Neural crest cell (in vitro differentiated cells): ENCODE data around the gene CD81. TPM values are rescaled to one million over a fixed set of nuclear protein-coding genes. Genes with fewer than 3 reads are reported as not detected.

ENCODE experiments used
- DNase-seq: peaks from one replicate; pipeline ENCODE4 v3.0.0; 2021; ENCODE audit warnings: low read depth, mixed read lengths, low spot score
- H3K27ac Mint-ChIP-seq: one replicate; pipeline ENCODE4 v1.8.0; 2021; ENCODE audit warnings: mild to moderate bottlenecking, mixed read lengths; ENCODE audit not compliant: unreplicated experiment
- H3K27me3 Mint-ChIP-seq: 2 replicates; pipeline ENCODE4 v1.8.0; 2021; ENCODE audit warnings: low read depth, mild to moderate bottlenecking, mixed read lengths
- H3K36me3 Mint-ChIP-seq: 2 replicates; pipeline ENCODE4 v1.8.0; 2021; ENCODE audit warnings: low read depth, mild to moderate bottlenecking, mixed read lengths
- H3K4me1 Mint-ChIP-seq: 2 replicates; pipeline ENCODE4 v1.8.0; 2021; ENCODE audit warnings: mixed read lengths
- H3K4me3 Mint-ChIP-seq: one replicate; pipeline ENCODE4 v1.8.0; 2021; ENCODE audit warnings: mild to moderate bottlenecking, mixed read lengths
- H3K9me3 Mint-ChIP-seq: 2 replicates; pipeline ENCODE4 v1.8.0; 2021; ENCODE audit warnings: mixed read lengths
- total RNA-seq: library from RNA; stranded (reverse); gene quantifications from 2 replicates; pipeline ENCODE4 v1.2.1, GENCODE V29; 2021
- TF ChIP-seq, protein P1 (sequence below): fragments of 200-600 bp; sonication (generic); conservative IDR thresholded peaks from 2 replicates; pipeline ENCODE4 v1.5.0; 2021; ENCODE audit warnings: antibody characterized with exemption, mild to moderate bottlenecking

CD81 gene
- total RNA-seq, 1 donor from 2014 or later = 225 TPM

DNA sequence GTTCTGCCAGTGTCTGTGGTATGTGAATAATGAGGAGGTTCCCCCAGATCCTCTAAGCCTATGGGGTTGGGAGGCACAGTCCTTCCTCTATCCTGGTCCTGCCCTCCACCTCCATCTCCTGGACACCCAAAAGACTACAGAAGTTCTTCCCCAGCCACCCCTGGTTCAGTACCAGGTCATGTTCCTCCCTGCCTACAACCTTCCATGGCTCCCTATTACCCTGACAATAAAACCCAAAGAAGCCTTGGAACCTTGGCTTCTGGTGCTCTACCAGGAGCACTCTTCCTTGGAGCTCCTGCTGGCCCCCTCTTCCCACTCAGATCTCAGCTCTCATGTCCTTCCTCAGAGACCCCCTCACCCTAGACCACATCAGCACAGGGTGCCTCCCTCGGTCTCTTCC lies 54.3 kb downstream of the CD81 start:
- no peaks in the 10 kb centered on the region for H3K36me3 Mint-ChIP-seq
- H3K9me3 Mint-ChIP-seq = no peaks in the 10 kb centered on the region
- H3K4me1 Mint-ChIP-seq = no peaks in the 10 kb centered on the region
- H3K27me3 Mint-ChIP-seq = no peaks in the 10 kb centered on the region
- TF ChIP-seq, protein P1, sequence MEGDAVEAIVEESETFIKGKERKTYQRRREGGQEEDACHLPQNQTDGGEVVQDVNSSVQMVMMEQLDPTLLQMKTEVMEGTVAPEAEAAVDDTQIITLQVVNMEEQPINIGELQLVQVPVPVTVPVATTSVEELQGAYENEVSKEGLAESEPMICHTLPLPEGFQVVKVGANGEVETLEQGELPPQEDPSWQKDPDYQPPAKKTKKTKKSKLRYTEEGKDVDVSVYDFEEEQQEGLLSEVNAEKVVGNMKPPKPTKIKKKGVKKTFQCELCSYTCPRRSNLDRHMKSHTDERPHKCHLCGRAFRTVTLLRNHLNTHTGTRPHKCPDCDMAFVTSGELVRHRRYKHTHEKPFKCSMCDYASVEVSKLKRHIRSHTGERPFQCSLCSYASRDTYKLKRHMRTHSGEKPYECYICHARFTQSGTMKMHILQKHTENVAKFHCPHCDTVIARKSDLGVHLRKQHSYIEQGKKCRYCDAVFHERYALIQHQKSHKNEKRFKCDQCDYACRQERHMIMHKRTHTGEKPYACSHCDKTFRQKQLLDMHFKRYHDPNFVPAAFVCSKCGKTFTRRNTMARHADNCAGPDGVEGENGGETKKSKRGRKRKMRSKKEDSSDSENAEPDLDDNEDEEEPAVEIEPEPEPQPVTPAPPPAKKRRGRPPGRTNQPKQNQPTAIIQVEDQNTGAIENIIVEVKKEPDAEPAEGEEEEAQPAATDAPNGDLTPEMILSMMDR = no peak
- no peak for DNase-seq
- no peak overlapping the region for H3K4me3 Mint-ChIP-seq
- peak overlapping the region; percentile 46 for H3K27ac Mint-ChIP-seq

DNA sequence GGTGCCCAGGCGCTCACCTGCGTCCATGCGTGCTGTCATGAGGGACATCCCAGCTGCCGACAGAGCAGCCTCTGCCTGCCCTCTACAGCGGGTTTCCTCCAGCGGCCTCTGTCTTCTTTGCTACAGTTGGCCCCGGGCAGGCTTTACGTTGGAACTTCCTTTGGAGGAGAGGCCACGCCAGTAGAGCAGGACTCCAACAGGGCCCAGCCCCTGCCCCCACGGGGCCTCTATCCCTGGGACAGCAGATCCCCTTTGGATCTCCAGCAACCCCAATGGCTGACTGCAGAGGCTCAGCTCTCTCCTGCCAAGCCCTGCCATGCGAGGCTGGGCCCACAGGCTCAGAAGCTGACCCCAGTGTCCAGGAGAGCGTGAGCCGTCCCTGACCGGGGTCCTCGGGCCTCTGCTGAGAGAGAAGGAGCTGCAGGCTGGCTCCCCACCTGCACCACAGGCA lies 55.1 kb downstream of the CD81 start:
- DNase-seq = no peak
- Mint-ChIP-seq H3K4me3 (no peak overlapping the region), H3K27ac (no peak overlapping the region), H3K36me3 (no peaks in the 10 kb centered on the region), H3K4me1 (no peaks in the 10 kb centered on the region), H3K27me3 (no peaks in the 10 kb centered on the region), H3K9me3 (no peaks in the 10 kb centered on the region)
- TF ChIP-seq, protein P1 = no peak

DNA sequence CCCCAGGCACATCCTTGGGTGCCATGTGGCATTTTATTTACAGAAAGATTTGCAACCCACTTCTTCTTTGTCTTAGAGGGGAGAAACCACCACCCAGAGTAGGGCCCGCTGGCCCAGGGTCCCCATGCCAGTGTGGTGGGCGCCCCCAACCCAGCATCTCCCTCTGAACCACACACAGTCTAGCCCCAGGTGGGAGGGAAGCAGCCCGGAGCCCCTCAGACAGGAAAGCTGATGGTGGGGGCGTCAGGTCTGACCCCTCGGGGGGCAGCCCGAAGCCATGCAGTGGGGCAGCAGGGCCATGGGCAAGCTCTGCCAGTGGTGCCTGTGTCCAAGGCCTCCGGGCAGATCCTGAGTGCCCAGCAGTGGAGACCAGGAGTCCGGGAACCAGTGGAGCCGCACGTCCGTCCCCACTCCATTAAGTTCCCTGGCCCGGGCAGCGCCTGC lies 55.5 kb downstream of the CD81 start:
- no peaks in the 10 kb centered on the region for H3K36me3 Mint-ChIP-seq
- TF ChIP-seq, protein P1 = no peak
- H3K4me3 Mint-ChIP-seq = no peak overlapping the region
- H3K4me1 Mint-ChIP-seq = no peaks in the 10 kb centered on the region
- no peak overlapping the region for H3K27ac Mint-ChIP-seq
- H3K27me3 Mint-ChIP-seq = peaks cover 4% of the 10 kb centered on the region
- no peaks in the 10 kb centered on the region for H3K9me3 Mint-ChIP-seq
- no peak for DNase-seq

DNA sequence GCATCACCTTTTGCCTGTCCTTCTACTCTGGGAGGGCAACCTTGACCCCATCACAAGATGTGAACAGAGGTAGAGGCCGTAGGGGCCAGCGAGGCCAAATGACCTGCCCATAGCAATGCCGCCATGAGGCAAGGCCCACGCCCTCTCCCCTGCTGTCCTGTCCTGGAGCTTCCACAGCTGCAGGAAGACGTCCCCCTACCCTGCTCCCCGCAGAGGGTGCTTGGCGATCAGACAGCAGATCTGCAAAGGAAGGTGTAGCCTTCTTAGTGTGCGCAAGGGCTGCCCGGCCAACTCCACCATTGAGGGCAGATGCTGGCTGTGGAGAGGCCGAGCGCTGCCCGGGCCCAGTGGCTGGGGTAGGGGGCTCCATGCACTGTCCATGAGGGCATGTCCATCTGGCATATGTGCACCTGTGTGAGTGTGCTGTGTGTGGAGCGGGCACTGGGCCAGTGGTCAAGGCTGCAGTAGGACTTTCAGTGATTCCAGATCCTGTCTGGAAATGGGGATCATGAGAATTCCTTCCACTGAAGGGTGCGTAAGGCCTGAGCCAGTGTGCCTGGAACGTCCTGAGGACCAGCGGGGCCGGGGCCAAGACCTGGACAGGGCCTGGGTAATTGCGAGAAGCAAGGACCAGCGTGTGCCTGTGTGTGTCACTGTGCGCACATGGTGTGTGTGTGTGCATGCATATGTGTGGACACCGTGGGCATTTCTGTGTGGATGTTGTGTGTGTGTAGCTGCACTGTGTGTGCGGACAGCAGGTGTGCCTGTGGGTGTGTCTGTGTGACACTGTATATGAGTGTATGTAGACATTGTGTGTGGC lies 56.2 kb downstream of the CD81 start:
- H3K4me3 Mint-ChIP-seq = no peak overlapping the region
- DNase-seq = no peak
- H3K4me1 Mint-ChIP-seq = no peaks in the 10 kb centered on the region
- H3K27ac Mint-ChIP-seq = no peak overlapping the region
- H3K9me3 Mint-ChIP-seq = no peaks in the 10 kb centered on the region
- H3K36me3 Mint-ChIP-seq = no peaks in the 10 kb centered on the region
- TF ChIP-seq, protein P1 = no peak
- peaks cover 11% of the 10 kb centered on the region for H3K27me3 Mint-ChIP-seq

DNA sequence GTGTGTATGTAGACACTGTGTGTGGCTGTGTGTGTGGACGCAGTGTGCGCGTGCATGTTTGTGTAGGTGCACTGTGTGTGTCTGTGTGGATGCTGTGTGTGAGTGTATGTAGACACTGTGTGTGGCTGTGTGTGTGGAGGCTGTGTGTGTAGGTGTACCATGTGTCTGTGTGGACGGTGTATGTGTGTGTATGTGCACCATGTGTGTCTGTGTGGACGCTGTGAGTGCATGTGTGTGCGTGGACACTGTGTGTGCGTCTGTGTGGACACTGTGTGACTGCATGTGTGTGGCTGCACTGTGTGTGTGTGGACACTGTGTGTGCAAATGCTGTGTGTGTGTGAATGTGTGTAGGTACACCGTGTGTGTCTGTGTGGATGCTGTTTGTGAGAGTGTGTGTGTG lies 56.9 kb downstream of the CD81 start:
- DNase-seq = no peak
- no peaks in the 10 kb centered on the region for H3K36me3 Mint-ChIP-seq
- H3K9me3 Mint-ChIP-seq = no peaks in the 10 kb centered on the region
- H3K4me3 Mint-ChIP-seq = no peak overlapping the region
- peaks cover 17% of the 10 kb centered on the region for H3K27me3 Mint-ChIP-seq
- no peak overlapping the region for H3K27ac Mint-ChIP-seq
- TF ChIP-seq, protein P1 = no peak
- H3K4me1 Mint-ChIP-seq = no peaks in the 10 kb centered on the region
